Fibroblast of villous mesenchyme (primary cell): ENCODE measurements around the gene ZNF593. TPM values are rescaled to one million over a fixed set of nuclear protein-coding genes. Genes with fewer than 3 reads are reported as not detected.

Experiments
- DNase-seq: peaks from one replicate; pipeline ENCODE4 v3.0.0-alpha.2; 2010; ENCODE audit warnings: low read depth
- H3K4me3 ChIP-seq: 2 replicates; pipeline ENCODE4 v1.5.1; 2011; ENCODE audit warnings: low read depth, mild to moderate bottlenecking, low read length
- CTCF ChIP-seq: IDR thresholded peaks from 2 replicates; pipeline ENCODE4 v1.5.1; 2012; ENCODE audit warnings: low read depth, mild to moderate bottlenecking, low read length; ENCODE audit not compliant: insufficient read depth
- total RNA-seq: library from RNA; depleted of rRNA; stranded (reverse); fragments of >200 nt; gene quantifications from 2 replicates; pipeline ENCODE4 v1.2.3, GENCODE V29; 2012

ZNF593 gene
- total RNA-seq, 1 donor = 20.3 TPM

- DNase-seq = no peak
- H3K4me3 ChIP-seq = no peak overlapping the region
- TF ChIP-seq CTCF = no peak
Measured at GRCh38 chr1:26182383-26182696, 12.6 kb downstream of the ZNF593 start.

- no peak for DNase-seq
- H3K4me3 ChIP-seq = no peak overlapping the region
- no peak for TF ChIP-seq CTCF
Measured at GRCh38 chr1:26184086-26184485, 14.4 kb downstream of the ZNF593 start.

GRCh38 chr1:26184883-26185282 lies 15.2 kb downstream of the ZNF593 start:
- no peak for TF ChIP-seq CTCF
- DNase-seq = no peak
- no peak overlapping the region for H3K4me3 ChIP-seq

GRCh38 chr1:26187882-26188281 lies 18.2 kb downstream of the ZNF593 start:
- H3K4me3 ChIP-seq = no peak overlapping the region
- no peak for TF ChIP-seq CTCF
- no peak for DNase-seq

GRCh38 chr1:26188477-26188876 lies 18.8 kb downstream of the ZNF593 start:
- TF ChIP-seq CTCF = no peak
- no peak overlapping the region for H3K4me3 ChIP-seq
- no peak for DNase-seq

- no peak for DNase-seq
- TF ChIP-seq CTCF = no peak
- no peak overlapping the region for H3K4me3 ChIP-seq
Measured at GRCh38 chr1:26189331-26189730, 19.6 kb downstream of the ZNF593 start.

- DNase-seq = no peak
- no peak for TF ChIP-seq CTCF
- H3K4me3 ChIP-seq = no peak overlapping the region
Measured at GRCh38 chr1:26189751-26190275, 20.1 kb downstream of the ZNF593 start.
